Epithelial cell of proximal tubule (primary cell): Measurements from ENCODE around the gene NACAD. TPM values are rescaled to one million over a fixed set of nuclear protein-coding genes. Genes with fewer than 3 reads are reported as not detected.
A peak's percentile ranks its signal among the peaks of the same experiment; 100 is the strongest.

Experiments used
- DNase-seq: peaks from one replicate; pipeline ENCODE4 v3.0.0-alpha.2; 2011; ENCODE audit warnings: low read depth
- H3K4me3 ChIP-seq: 2 replicates; pipeline ENCODE4 v1.5.1; 2011; ENCODE audit warnings: low read depth, mild to moderate bottlenecking, low read length
- CTCF ChIP-seq: conservative IDR thresholded peaks from 2 replicates; pipeline ENCODE4 v1.5.1; 2012; ENCODE audit warnings: low read depth, mild to moderate bottlenecking, low read length
- total RNA-seq: library from RNA; depleted of rRNA; stranded (reverse); fragments of >200 nt; gene quantifications from 2 replicates; pipeline ENCODE4 v1.2.3, GENCODE V29; 2015

NACAD gene
- total RNA-seq, 1 donor from 2014 or later = 7.9 TPM

- TF ChIP-seq CTCF = no peak
- DNase-seq = no peak
- no peak overlapping the region for H3K4me3 ChIP-seq
Observed at GRCh38 chr7:45082831-45083331, 5.9 kb downstream of the NACAD start.

GRCh38 chr7:45082031-45082830, 6.5 kb downstream of the NACAD start:
- H3K4me3 ChIP-seq = no peak overlapping the region
- TF ChIP-seq CTCF = no peak
- DNase-seq = no peak

DNA sequence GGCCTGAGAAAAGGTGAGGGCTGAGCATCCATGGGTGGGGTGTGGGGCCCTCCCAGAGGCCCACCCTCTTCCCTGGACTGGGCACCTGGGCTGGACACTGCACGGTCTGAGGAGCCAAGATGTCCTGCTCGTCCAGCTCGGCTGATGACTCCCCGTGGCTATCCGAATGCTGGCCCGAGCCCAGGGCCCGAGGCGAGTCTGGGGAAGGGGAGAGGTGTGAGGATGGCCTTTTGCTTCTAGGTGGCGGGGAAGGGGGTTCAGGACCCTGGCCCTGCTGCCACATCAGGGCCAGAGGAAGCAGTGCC, 7.1 kb downstream of the NACAD start:
- no peak overlapping the region for H3K4me3 ChIP-seq
- TF ChIP-seq CTCF = no peak
- no peak for DNase-seq

DNA sequence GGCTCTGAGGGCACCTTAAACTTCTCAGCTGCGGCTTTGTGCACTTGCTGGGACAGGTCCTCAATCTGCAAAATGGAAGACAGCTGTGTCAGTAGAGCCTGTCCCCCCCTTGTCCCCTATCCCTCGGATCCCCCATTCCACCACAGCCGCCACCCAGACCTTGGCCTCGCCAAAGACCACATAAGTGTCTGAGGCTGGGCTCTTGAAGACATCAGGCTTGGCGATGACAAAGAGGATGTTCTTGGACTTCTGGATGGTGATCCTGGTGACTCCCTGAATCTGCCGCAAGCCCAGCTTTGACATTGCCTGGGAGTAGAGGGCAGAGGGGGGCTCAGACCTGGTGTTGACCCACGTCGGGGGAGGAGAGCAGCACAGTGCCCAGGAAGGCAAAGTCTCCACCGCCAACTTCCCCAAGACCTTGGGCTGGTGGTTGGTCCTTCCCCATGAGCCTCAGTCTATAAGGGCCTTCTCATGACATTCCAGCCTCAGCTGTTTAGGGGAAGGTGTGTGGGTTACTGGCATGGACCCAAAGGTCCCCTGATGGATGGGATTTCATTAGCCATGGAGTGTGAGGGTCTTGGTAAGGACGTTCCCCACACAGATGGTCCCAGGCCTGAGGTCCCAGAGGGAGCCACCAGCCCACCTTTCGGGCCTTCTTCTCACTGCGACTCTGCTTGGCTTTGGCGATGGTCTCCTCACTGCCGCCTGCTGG, 7.7 kb downstream of the NACAD start:
- H3K4me3 ChIP-seq = no peak overlapping the region
- no peak for TF ChIP-seq CTCF
- DNase-seq = no peak

- DNase-seq = no peak
- no peak for TF ChIP-seq CTCF
- no peak overlapping the region for H3K4me3 ChIP-seq
Observed at GRCh38 chr7:45080265-45080957, 8.4 kb downstream of the NACAD start.

GRCh38 chr7:45078125-45078681, 10.6 kb downstream of the NACAD start:
- peak; percentile 2 for TF ChIP-seq CTCF
- H3K4me3 ChIP-seq = no peak overlapping the region
- no peak for DNase-seq
